H1 (cell line): Measurements from ENCODE around the gene MYL6. TPM values are rescaled to one million over a fixed set of nuclear protein-coding genes. Genes with fewer than 3 reads are reported as not detected.

ENCODE experiments used
- CTCF ChIA-PET: fragments of 300-600 bp; sonication (Branson Sonifier 250); formaldehyde crosslinking; loops from one replicate; lab custom pipeline; 2021; ENCODE audit not compliant: partially characterized antibody; lab: Charles Lee
- POLR2A ChIA-PET: fragments of 300-600 bp; sonication (Branson Sonifier 250); formaldehyde crosslinking; loops from one replicate; lab custom pipeline; 2021; ENCODE audit warnings: inconsistent platforms; ENCODE audit not compliant: partially characterized antibody; lab: Charles Lee
- DNase-seq, 2 experiments: peaks; one replicate each; pipeline versions ENCODE4 v3.0.0 to v3.0.0-alpha.2; 2010 to 2022; ENCODE audit warnings: low spot score in 2 of 2, low read depth in 1 of 2, mixed read lengths in 1 of 2
- FAIRE-seq: peaks from 2 replicates; lab custom pipeline; 2011; peaks lifted over from hg19 to GRCh38; lab: Jason Lieb, UNC
- H2AFZ ChIP-seq: 2 replicates; pipeline ENCODE4 v1.8.1; 2012; ENCODE audit warnings: low read length, inconsistent platforms
- H2AK5ac ChIP-seq: 2 replicates; pipeline ENCODE4 v1.6.1; 2013; ENCODE audit warnings: low read depth, low read length
- H2BK120ac ChIP-seq: replicated peaks from 2 replicates; pipeline ENCODE3; 2013; ENCODE audit warnings: low read depth, low read length, inconsistent platforms
- H2BK12ac ChIP-seq: 2 replicates; pipeline ENCODE4 v1.6.1; 2013; ENCODE audit warnings: low read depth, low read length
- H2BK15ac ChIP-seq: 2 replicates; pipeline ENCODE4 v1.6.1; 2013; ENCODE audit warnings: low read length
- H2BK20ac ChIP-seq: 2 replicates; pipeline ENCODE4 v1.6.1; 2013; ENCODE audit warnings: low read length
- H2BK5ac ChIP-seq: 2 replicates; pipeline ENCODE4 v1.6.1; 2013; ENCODE audit warnings: low read depth, low read length
- H3K14ac ChIP-seq: 2 replicates; pipeline ENCODE4 v1.6.1; 2013; ENCODE audit warnings: inconsistent platforms; ENCODE audit not compliant: insufficient read length
- H3K18ac ChIP-seq: 2 replicates; pipeline ENCODE4 v1.6.1; 2013; ENCODE audit warnings: low read length; ENCODE audit errors: extremely low read depth
- H3K23ac ChIP-seq: 2 replicates; pipeline ENCODE4 v1.6.1; 2013; ENCODE audit warnings: inconsistent platforms; ENCODE audit not compliant: insufficient read length
- H3K23me2 ChIP-seq: 2 replicates; pipeline ENCODE4 v1.6.1; 2013; ENCODE audit warnings: low read depth, low read length
- H3K27ac ChIP-seq: 2 replicates; pipeline ENCODE4 v1.6.1; 2011; ENCODE audit warnings: low read depth, low read length, inconsistent platforms
- H3K27me3 ChIP-seq, 4 experiments: replicated peaks in 1 of 4; 1 replicate in 1 of 4; 2 replicates in 3 of 4; pipeline versions ENCODE4 v1.6.1 to v1.8.1; 2011 to 2013; ENCODE audit warnings: low read length in 3 of 4, mild to moderate bottlenecking in 3 of 4, inconsistent platforms in 2 of 4, mixed read lengths in 2 of 4, moderate library complexity in 1 of 4; ENCODE audit not compliant: control insufficient read depth in 3 of 4, insufficient read depth in 3 of 4; ENCODE audit errors: extremely low read depth in 1 of 4
- H3K36me3 ChIP-seq, 4 experiments: 2 replicates each; pipeline versions ENCODE4 v1.6.1 to v1.8.1; 2011 to 2013; ENCODE audit warnings: mild to moderate bottlenecking in 4 of 4, low read length in 3 of 4, moderate library complexity in 2 of 4, control low read depth in 1 of 4, inconsistent platforms in 1 of 4; ENCODE audit not compliant: insufficient read depth in 4 of 4, control insufficient read depth in 2 of 4
- H3K4ac ChIP-seq: replicated peaks from 2 replicates; pipeline ENCODE3; 2013; ENCODE audit warnings: low read length, low read depth, mixed read lengths, inconsistent platforms; ENCODE audit not compliant: insufficient read length
- H3K4me1 ChIP-seq, 4 experiments: replicated peaks in 1 of 4; 1 replicate in 1 of 4; 2 replicates in 3 of 4; pipeline versions ENCODE4 v1.6.1 to v1.8.1; 2011 to 2013; ENCODE audit warnings: low read length in 3 of 4, inconsistent platforms in 2 of 4, mixed read lengths in 1 of 4; ENCODE audit not compliant: insufficient read depth in 4 of 4, control insufficient read depth in 3 of 4
- H3K4me2 ChIP-seq, 2 experiments: 2 replicates each; pipeline versions ENCODE4 v1.6.1 to v1.8.1; 2011 to 2013; ENCODE audit warnings: low read depth in 2 of 2, low read length in 2 of 2, control low read depth in 1 of 2, inconsistent platforms in 1 of 2, mild to moderate bottlenecking in 1 of 2; ENCODE audit not compliant: insufficient read depth in 1 of 2
- H3K4me3 ChIP-seq, 4 experiments: fragments of 200-600, 300-600 bp in 1 of 4; sonication (generic), shearing (Covaris generic), sonication (Bioruptor Twin) in 1 of 4; 2 replicates each; pipeline versions ENCODE4 v1.5.1 to v1.8.1; 2011 to 2016; ENCODE audit warnings: low read length in 4 of 4, low read depth in 3 of 4, control low read depth in 2 of 4, inconsistent platforms in 2 of 4, mild to moderate bottlenecking in 2 of 4, mixed read lengths in 1 of 4, moderate library complexity in 1 of 4; ENCODE audit not compliant: insufficient read depth in 2 of 4; ENCODE audit errors: extremely low read depth in 1 of 4
- H3K56ac ChIP-seq: replicated peaks from 2 replicates; pipeline ENCODE3; 2013; ENCODE audit warnings: low read depth, mild to moderate bottlenecking, mixed read lengths, low read length, inconsistent platforms; ENCODE audit not compliant: insufficient read length
- H3K79me1 ChIP-seq: 2 replicates; pipeline ENCODE4 v1.6.1; 2013; ENCODE audit warnings: low read depth, low read length, control low read depth
- H3K79me2 ChIP-seq, 2 experiments: 2 replicates each; pipeline versions ENCODE4 v1.6.1 to v1.8.1; 2012 to 2013; ENCODE audit warnings: low read length in 2 of 2, mild to moderate bottlenecking in 2 of 2, inconsistent platforms in 1 of 2; ENCODE audit not compliant: insufficient read depth in 2 of 2, control insufficient read depth in 1 of 2
- H3K9ac ChIP-seq, 4 experiments: replicated peaks in 1 of 4; 1 replicate in 1 of 4; 2 replicates in 3 of 4; pipeline versions ENCODE4 v1.6.1 to v1.8.1; 2011 to 2013; ENCODE audit warnings: low read depth in 3 of 4, low read length in 3 of 4, control low read depth in 2 of 4, mild to moderate bottlenecking in 2 of 4, moderate library complexity in 2 of 4, inconsistent platforms in 1 of 4; ENCODE audit errors: extremely low read depth in 1 of 4
- H3K9me3 ChIP-seq, 2 experiments: 2 replicates each; pipeline versions ENCODE4 v1.6.1 to v1.8.1; 2012 to 2013; ENCODE audit warnings: mild to moderate bottlenecking in 2 of 2, moderate library complexity in 2 of 2, control low read depth in 1 of 2, inconsistent platforms in 1 of 2, low read depth in 1 of 2, low read length in 1 of 2, mixed read lengths in 1 of 2; ENCODE audit not compliant: insufficient read depth in 2 of 2
- H4K20me1 ChIP-seq, 2 experiments: replicated peaks in 1 of 2; 2 replicates each; pipeline versions ENCODE3 to v1.8.1; 2011 to 2013; ENCODE audit warnings: inconsistent platforms in 2 of 2, low read length in 2 of 2, mild to moderate bottlenecking in 1 of 2; ENCODE audit not compliant: insufficient read depth in 2 of 2, control insufficient read depth in 1 of 2
- H4K5ac ChIP-seq: 2 replicates; pipeline ENCODE4 v1.6.1; 2013; ENCODE audit warnings: low read length, low read depth, mixed read lengths, inconsistent platforms; ENCODE audit not compliant: insufficient read length
- H4K8ac ChIP-seq: 2 replicates; pipeline ENCODE4 v1.8.0; 2013; ENCODE audit warnings: mild to moderate bottlenecking, moderate library complexity, low read length, inconsistent platforms; ENCODE audit not compliant: insufficient read depth; ENCODE audit errors: extremely low read depth
- H4K91ac ChIP-seq: replicated peaks from 2 replicates; pipeline ENCODE3; 2013; ENCODE audit warnings: low read length, mixed read lengths, inconsistent platforms; ENCODE audit not compliant: insufficient read length
- CREB1 ChIP-seq: IDR thresholded peaks from 2 replicates; pipeline ENCODE4 v1.6.1; 2012; ENCODE audit warnings: inconsistent platforms
- SIN3A ChIP-seq, 2 experiments: IDR thresholded peaks in 1 of 2; conservative IDR thresholded peaks in 1 of 2; 2 replicates each; pipeline ENCODE4 v1.6.1; 2011 to 2012; ENCODE audit warnings: low read length in 2 of 2, improper control_type of control experiment in 1 of 2, low read depth in 1 of 2, mild to moderate bottlenecking in 1 of 2
- YY1 ChIP-seq: IDR thresholded peaks from 2 replicates; pipeline ENCODE4 v1.6.1; 2011; ENCODE audit warnings: low read depth, mild to moderate bottlenecking, low read length
- WGBS, 2 experiments: shearing (Covaris generic) in 1 of 2; methylation state at CpG; one replicate each; pipeline versions ENCODE4 v1.1.6 to v1.1.7; 2013 to 2015; ENCODE audit warnings: low lambda C conversion rate in 2 of 2, mixed read lengths in 2 of 2, inconsistent platforms in 1 of 2, low coverage in 1 of 2, missing lambda C conversion rate in 1 of 2; ENCODE audit not compliant: insufficient replicate concordance in 2 of 2, insufficient coverage in 1 of 2, insufficient read length in 1 of 2; ENCODE audit errors: extremely low coverage in 1 of 2, missing lambda C conversion rate in 1 of 2; 5-methylcytosine and 5-hydroxymethylcytosine counted together
- polyA plus RNA-seq, 7 experiments: library from polyadenylated mRNA; depleted of rRNA in 3 of 7; stranded (reverse) in 5 of 7; unstranded in 2 of 7; fragments of >200 nt in 5 of 7; fragments of 200-250 nt in 2 of 7; gene quantifications; 1 replicate in 5 of 7; 2 replicates in 1 of 7; 4 replicates in 1 of 7; pipeline versions ENCODE4 v1.2.1 to v1.2.3, GENCODE V29; 2011 to 2013; ENCODE audit warnings: missing spikeins in 2 of 7, mixed read lengths in 2 of 7
- total RNA-seq: library from RNA; stranded (reverse); fragmentation: NEBNext Ultra II Directional; extraction: Animal tissue kit (Norgen Biotek cat#: 25700); gene quantifications from 2 replicates; pipeline ENCODE4 v1.2.1, GENCODE V29; 2021

Gene MYL6
- total and polyA plus RNA-seq, 2 of the 8 experiments (the other 6 are each of a cell fraction or from before 2014, with no cell fraction given) = 1,130 to 2,279 TPM

- Histone ChIP-seq H3K9ac (peak overlapping the region; percentile 59 to 99 (median 92)), H3K14ac (no peak overlapping the region), H3K4ac (no peak overlapping the region), H2BK5ac (0 out of 2 replicates have a peak overlapping the region, but pooled peaks have one; percentile 19), H4K20me1 (no peaks in the 10 kb centered on the region), H3K79me2 (peaks cover 3 to 13% of the 10 kb centered on the region in 2 experiments; a peak in 3 of 4 replicates), H3K4me3 (peak overlapping the region; percentile 85 to 99 (median 96)), H3K9me3 (no peaks in the 10 kb centered on the region), H4K91ac (no peak overlapping the region), H3K18ac (no peak overlapping the region), H2BK12ac (no peak overlapping the region), H2AK5ac (no peak overlapping the region), H3K23ac (no peak overlapping the region), H4K8ac (no peak overlapping the region), H3K23me2 (peaks cover 10% of the 10 kb centered on the region), H3K27ac (peak overlapping the region; percentile 32; the same call in 1 of the 2 replicates), H3K56ac (peak overlapping the region; percentile 4), H3K27me3 (no peaks in the 10 kb centered on the region), H2BK20ac (no peak overlapping the region), H3K4me2 (peak overlapping the region; percentile 73 to 96), H2BK15ac (no peak overlapping the region), H2BK120ac (no peak overlapping the region), H3K4me1 (peaks cover 0 to 9% (median 5%) of the 10 kb centered on the region in 4 experiments; a peak in 5 of 7 replicates), H3K36me3 (peaks cover 23 to 40% (median 35%) of the 10 kb centered on the region in 4 experiments), H2AFZ (0 out of 2 replicates have a peak overlapping the region, but pooled peaks have one; percentile 13), H4K5ac (peak overlapping the region; percentile 52), H3K79me1 (no peaks in the 10 kb centered on the region; the same call in 1 of the 2 replicates)
- POLR2A ChIA-PET = interaction anchor here (0.6 to 7.1 kb wide), 19 partner anchors 9 to 330 kb away, joined by 3 to 267 read pairs (median 6); partner anchors contain the start of genes ERBB3, ESYT1, IKZF4 and MYL6B
- DNase-seq (no peak), FAIRE-seq (no peak)
- WGBS, 2 experiments = 27% methylated on average over 10 of the region's 10 CpGs; no CpG with 5 or more reads in 1 of the 2 experiments
- TF ChIP-seq YY1 (no peak), SIN3A (conservative IDR thresholded peaks at IDR 0.05 in 1 of 2, IDR thresholded peaks at IDR 0.05 in 1 of 2; ENCODE audit: low read depth in 1 of 2, low read length in 2 of 2) (0 out of 4 replicates have a peak, but pooled peaks of 1 of the 2 experiments have one; percentile 17), CREB1 (no peak)
- CTCF ChIA-PET = interaction anchor here (1.0 to 1.3 kb wide), 3 partner anchors 8 to 10 kb away, joined by 3 to 4 read pairs (median 3); no protein-coding TSS in a partner anchor
Observed at GRCh38 chr12:56115329-56115728, 42.8 kb upstream of the MYL6 start.
